Activated gamma-delta T cell (primary cell): ENCODE results near the gene SLC26A9.

Experiments
- DNase-seq: peaks from one replicate; lab custom pipeline; 2025; lab: John Stamatoyannopoulos, UW

The SLC26A9 gene

DNA sequence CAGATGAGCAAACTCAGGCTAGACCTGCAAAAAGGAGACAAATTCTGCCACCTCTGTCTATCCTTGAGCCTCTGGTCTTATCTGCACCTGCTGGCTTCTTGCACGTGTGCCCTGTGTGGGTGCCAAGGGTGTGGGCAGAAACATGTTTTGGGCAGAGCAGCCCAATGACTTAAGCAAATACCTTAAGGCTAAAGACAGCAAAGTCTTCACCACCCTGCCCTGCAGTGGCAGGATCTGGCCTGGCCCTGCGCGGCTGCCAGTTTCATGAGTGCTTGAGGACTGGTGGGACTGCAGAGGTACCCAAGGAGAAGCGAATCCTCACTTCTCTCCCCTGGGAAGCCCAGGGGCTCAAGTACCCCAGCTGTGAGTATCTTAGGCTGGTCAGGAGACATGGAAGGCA, 3.8 kb upstream of the SLC26A9 start:
- DNase-seq, result no peak

DNA sequence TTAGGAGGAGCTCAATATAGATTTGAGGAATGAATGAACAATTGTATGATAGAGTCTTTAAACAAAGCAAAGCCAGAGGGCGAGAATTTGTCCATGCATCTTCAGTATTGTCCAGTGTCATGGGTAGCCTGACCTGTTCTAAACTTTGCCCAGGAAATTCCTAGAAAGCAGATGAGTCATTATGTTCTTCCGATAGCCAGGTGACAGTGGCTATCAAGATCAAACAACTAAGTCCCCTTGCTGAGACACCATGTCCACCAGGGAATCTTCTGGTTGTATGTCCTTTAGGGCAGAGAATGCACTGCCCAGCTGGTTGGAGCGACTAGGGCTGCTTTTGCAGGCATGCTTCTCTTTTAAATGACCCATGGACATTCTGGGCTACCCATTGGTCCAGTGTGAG, 1.8 kb upstream of the SLC26A9 start:
- no peak for DNase-seq

DNA sequence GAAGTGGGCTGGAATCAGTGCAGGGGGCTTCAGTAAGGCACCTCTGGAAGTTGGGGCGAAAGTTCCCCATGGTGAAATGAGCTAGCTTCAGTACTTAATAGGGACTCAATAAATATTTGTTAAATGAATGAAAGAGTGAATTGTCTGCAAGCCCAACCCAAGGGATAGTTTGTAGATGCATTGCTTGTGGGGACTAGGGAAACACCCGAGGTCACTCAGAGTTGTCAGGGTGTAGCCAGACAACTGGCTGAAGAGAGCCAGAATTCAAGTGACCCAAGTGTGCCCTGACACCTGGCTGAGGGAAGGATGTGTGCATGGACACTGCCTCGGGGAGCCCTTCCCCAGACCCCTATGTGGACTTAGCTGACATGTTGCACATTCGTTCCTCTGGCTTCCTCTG, 1.3 kb upstream of the SLC26A9 start:
- DNase-seq, result no peak

DNA sequence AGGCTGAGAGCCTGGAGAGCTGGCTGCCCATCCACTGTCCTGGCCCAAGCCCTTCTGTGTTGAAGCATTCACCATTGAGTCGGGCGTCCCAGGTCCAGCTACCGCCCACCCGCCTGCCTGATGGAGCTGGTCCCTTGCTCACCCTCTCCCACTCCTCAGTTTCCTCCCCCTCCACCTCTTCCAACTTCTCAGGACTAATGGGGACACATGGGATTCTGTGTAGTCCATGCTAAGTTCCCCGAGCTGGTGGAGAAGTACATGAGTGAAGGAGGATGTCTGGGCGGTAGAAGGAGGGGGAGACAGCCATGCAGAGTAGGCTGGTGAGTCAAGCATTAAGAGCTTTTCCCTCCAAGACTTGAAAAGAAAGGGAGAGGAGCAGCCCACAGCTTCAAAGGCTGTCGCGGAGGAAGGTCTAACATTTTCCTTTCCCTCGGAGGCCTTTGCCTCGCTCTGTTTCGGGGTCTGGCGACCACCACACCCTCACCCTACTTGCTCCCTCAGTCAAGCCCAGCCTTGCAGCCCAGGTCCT, 561 bp downstream of the SLC26A9 start:
- no peak for DNase-seq

DNA sequence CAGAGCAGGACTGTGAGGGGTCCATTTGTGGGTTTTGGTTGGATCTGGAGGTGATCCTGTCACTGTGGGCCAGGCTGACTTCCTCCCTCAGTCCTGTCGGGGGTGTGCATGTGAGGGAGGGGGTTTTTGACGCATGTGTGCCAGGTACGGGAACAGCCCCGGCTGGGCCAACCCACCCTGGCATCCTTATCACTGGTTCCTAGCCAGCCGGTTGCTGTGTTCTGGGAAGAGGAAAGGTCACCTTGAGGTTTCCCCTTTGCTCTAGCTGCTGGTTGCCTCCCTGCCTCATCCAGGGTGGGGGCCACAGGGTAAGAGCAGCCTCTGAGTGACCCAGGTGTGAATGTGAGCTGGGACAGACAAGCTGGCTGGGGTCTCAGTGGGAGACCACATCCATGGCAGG, 2.5 kb downstream of the SLC26A9 start:
- no peak for DNase-seq

DNA sequence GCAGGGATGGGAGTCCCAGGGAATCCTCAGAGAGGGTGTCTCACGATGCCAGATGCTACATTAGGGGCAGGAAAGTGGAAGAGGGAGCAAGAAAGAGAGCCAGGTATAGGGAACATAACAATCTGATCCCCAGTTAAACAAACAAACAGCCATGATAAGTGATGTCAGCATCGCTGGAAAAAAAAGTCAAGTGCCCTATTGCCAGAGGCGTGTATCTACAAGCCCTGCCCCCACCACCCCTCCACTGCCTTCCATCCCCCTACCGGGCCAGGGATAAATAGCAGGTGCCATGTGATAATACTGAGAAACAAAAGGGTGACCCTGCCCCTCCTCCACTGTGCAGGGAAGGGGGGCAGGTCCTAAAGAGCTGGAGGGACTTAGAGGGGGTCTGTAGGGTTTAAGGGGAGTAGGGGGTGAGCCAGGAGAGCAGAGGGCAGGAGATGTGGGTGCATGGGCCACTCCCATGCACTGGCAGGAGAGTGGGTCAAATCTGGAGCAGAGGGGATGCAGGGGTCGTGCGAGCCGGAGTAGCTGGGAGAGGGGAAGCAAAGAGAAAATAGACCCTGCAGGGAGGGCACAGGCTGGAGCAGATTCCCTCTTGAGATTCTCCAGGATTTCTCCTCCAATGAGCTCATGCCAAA, 3.4 kb downstream of the SLC26A9 start:
- no peak for DNase-seq

DNA sequence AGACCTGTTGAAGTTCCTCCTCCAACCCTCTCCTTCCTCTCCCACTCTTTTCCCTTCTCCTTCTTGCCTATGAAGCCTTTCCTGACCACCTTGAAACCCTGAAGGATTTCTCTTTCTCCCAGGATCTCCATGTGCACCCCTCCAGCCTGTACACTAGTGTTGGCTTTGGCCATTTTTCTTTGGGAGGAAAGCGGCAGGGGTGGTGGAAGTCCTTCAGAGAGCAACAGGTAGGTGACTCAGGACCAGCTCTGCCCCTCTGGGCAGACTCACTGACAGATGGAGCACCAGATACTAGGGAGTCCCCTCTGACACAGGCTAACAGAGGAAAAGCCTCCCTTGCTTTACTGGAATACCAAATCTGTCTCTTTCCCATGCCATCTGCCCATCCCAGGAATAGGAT, 4.6 kb downstream of the SLC26A9 start:
- no peak for DNase-seq

DNA sequence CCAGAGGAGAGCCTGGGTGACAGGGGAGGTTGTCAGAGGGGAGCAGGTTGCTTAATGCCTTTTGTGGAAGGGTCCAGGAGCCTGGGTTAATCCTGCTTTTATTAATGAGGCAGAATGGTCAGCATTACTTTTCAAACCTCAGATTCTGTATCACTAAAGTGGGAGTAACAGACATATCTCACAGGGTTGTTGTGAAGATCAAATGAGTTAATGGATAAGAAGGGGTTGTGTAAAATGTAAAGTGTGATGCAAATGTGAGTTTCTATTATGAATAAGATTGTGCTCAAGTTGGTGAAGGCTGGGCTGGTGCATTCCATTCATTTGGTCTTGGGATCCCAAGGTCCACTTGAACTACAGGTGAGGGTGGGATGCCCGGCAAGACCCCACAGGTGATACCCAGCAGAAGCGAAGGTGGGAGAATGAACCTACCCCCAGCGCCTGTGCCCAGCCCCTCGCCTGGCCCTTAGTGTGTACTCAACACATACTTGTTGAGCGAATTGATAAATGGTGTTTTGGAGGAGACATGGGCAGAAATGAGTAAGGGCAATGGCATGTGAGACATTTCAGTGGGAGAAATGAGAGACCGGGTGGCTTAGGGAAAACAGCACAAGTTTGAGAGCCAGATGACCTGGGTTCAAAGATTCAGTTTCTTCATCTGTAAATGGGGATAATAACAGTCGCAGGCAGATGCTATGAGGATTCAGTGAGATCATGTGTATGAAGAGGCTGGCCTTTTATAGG, 6.2 kb downstream of the SLC26A9 start:
- DNase-seq, result no peak

DNA sequence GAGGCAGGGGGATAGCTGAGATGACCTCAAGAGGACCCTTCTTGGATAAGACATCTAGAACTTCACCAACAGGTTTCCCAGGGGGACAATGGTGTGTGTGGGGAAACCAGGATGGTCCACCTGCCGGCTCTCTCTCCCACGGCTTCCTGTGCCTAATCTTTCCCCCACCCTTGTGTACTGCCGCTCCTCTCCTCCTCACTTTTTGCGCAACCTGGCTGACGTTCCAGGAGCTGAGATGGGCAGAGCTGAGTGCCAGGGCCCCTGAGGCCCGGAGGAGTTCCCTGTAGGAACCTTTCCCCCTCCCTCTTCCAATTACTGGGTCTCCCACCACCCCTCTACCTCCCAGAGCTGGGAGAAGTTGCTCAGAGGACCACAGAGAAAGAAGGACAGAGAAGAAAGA, 6.9 kb downstream of the SLC26A9 start:
- no peak for DNase-seq

DNA sequence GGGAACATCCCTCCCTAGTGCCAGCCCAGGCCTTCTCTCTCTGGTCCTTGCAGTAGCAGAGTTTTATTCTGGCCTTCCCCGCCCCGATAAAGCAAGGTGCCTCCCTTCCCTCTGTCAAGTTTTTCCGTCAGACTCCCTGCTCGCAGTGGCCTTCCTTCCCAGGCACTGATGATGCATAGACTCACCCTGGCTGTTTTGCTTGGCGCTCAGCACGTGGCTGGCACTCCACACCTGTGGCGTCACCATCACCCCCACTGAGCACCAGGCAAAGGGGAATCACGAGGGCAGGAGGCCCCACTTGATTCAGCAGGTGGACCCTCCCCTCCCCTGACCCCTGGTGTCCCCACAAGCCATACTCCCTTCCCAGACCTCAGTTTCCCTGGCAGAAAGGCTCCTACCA, 7.4 kb downstream of the SLC26A9 start:
- no peak for DNase-seq

DNA sequence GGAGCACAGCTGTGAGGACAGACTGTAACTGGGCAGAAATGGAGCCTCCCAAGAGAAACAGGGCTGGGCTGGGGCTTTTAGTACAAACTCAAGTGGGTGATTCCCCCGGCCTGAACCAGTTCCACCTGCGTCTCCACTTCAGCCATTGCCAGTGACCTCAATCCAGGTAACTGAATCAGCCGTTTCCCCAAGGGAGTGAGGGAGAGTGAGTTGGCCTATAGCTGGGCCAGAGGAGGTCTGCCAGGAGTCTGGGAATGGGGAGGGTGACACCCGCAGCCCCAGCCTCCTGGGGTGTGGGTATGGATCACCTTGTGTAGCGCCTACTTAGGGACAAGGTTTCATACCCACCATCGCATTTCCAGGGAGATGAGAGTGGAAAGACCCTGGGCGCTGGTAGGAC, 8.5 kb downstream of the SLC26A9 start:
- DNase-seq, result no peak

DNA sequence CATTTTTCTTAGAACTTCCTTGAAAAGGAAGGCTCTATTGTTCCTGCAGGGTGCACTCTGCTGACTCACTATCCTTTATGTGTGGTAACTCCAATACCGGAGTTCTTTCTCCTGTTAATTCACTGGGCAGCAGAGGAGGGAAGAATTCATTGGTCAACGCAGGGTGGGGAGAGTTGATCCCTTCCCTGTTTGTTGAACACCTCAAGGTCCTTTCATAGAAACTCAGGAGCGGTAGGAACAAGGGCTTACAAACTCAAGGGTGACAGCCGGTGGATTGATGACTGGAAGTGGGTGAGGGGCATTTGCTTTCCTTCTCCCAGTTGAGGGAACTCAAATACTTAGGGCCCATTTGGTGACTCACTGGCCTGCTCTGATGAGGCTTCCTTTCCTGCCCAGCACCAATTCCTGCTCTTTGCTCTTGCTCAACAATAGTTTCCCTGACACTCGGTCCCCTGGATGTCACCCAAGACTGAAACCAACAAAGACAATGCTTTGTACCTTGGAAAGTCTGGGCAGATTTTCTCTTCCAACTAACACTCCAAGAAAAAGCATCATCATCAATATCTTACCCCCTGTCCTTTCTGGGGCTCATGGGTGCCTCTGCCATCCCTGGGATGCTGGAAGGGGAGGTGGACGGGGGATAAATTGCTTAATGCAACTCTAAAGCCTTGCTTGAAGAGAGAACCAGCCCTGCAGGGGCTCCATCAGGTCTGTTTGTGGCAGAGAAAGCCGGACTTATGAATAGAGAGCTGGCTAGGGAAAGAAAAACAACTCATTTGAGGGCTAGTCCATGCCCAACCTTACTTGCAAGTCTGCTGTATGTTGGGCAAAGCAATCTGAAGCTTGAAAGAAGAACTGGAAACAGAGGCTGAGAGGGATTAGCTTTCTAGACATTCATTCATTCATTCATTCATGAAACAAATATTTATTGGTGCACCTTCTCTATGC, 9.3 kb downstream of the SLC26A9 start:
- DNase-seq, result no peak

DNA sequence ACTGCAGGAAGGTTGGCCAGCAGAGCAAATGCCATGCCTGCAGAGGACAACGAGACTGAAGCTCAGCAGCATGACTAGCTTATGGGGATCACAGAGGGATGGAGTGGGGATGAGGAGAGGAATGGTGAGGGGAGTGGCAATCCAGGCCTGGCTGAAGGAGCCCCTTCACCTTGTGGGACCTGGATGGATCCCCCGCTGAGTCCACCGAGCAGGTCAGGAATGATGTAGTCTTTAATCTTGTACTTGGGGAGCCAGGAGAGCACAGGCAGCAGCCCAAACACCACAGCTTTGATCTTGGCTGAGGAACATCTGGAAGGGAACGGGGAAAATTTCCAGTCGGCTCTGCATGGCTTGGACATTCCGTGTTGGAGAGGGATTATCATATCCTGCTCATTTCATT, 10.5 kb downstream of the SLC26A9 start:
- DNase-seq, result no peak

DNA sequence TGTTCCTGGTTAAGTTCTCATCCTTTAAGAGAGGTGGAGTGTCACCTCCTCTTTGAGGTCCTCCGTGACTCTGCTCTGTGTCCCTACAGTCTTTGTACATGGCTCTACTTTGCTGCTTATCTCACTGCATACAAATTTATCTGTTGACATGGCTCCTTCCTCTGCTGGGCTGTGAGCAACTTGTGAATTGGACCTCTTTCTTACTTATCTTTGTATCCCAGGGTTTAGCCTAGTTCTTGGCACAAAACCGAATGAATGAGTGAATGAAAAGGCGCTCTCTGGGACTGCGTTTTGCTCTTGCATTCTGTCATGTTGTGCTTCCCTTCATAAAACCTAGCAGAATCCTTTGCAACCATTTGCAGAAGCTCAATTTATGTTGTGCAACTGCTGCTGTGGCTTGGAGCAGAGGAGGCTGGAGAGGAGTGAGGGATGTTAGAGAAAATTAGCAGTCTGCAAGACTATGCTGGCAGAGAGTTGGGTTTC, 12.4 kb downstream of the SLC26A9 start:
- DNase-seq, result no peak

DNA sequence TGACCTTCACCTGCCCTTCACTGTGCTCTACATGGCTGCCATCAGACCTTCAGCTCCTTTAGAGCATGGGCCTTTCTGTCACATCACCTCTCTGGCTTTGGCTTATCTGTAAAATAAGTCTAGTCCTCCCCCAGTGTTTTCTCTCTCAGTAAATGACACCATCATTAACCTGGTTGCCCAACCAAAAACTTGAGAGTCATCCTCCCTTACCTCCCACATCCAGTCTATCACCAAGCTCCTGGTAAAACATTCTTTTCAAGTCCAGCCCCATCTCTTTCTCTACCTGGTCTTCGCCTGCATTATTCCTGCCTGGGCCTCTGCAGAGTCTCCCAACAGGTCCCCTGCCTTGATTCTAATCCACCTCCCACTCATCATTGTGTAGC, 13.1 kb downstream of the SLC26A9 start:
- no peak for DNase-seq

DNA sequence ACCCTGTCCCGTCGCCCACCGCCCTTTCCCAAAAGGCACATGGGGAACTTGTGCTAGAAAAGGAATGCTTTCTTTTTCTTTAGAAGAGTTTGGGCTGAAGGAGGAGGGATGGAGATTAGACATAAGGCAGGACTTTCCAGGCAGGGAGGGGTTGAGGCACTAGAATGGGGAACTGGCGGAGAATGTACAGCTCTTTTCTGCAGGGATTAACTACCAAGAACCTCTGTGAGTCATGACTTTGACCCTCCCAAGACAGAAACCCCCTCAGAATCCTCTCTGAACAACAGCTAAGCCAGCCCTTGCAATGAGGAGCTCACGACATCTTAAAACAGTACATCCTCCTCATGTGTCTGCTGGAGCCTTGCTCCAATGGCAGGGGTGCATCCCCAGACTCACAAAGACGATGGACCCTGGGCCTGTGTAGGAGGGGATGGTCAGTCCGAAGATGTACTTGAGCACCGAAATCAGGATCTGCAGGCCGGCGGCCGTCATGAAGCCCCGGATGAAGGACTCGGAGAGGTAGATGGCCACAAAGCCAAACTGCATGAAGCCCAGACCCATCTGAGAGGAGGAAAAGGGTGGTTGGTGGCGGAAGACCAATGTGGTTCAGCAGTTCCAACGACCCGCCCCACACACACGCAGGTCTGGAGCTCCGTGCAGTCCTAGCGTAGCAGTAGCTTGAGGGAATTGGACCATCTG, 13.6 kb downstream of the SLC26A9 start:
- no peak for DNase-seq

DNA sequence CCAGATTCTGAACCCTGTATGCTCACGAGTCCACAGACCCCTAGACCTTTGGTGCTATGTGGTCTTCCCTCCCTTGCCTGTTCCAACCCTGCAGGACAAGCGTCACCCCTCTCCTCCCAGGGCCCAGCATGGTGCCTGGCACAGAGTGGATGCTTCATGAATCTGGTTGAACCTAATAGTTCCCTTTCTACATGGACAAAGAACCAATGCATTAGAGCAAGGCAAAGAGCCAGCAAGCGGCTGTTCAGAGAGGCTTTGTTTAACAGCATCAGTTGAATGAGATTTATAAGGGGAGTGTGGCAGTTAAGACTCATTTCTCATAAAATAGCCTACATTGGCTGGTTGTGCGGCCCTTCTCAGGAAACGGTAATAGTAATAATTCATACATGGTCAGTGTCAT, 14.9 kb downstream of the SLC26A9 start:
- DNase-seq, result no peak

DNA sequence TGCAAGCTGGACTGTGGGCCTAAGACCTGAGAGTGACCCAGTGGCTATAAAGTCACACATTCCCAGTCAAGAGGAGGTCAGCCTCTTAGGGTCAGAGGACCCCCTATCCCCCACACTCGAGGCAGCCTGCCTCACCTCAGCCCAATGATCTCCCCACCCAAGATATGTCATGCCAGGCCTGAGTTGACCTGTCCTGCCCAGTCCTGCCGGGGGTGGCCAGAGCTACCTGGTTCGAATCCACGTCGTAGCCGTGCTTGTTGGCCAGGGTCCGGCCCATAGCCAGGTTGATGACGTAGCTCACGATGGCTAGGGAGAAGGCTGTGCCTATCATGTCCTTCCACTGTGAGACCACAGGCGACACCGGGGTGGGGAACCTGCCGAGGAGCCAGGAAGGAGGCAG, 15.6 kb downstream of the SLC26A9 start:
- no peak for DNase-seq

DNA sequence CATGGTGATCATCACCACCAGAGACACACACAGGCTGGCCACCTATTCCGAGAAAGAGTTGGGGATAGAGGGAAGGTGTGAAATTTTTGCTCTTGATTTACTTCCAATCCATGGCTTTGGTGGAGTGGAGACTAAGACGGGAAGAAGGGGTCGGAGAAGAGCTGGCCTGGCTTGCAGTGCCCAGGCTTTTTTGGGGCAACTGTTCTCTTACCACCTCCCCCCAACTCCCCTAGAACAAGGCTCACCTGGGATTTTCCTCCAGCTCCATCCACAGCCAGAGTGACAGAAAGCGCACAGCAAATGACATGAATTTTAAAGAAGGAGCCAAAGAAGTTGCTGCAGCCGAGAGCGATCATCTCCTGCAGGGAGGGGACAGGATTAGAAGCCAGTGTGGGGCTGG, 16.0 kb downstream of the SLC26A9 start:
- no peak for DNase-seq

DNA sequence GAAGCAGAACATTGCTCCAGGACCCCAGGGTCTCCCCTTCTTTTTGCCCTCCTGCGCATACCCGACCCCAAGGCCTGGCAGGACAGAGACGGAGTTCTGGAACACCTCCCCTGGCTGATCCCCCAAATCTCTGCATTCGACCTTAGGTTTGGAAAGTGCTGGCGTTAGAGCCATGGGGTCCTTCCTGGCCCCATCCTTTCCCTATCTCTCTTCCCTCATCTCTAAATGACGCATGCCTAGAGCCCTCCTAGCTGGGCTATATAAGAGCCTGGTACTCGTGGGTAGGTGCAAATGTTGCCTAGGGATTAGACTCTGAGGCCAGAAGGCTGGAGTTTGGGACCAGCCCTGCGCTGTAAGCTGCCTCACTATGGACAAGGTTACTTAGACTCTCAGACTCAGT, 16.6 kb downstream of the SLC26A9 start:
- no peak for DNase-seq

DNA sequence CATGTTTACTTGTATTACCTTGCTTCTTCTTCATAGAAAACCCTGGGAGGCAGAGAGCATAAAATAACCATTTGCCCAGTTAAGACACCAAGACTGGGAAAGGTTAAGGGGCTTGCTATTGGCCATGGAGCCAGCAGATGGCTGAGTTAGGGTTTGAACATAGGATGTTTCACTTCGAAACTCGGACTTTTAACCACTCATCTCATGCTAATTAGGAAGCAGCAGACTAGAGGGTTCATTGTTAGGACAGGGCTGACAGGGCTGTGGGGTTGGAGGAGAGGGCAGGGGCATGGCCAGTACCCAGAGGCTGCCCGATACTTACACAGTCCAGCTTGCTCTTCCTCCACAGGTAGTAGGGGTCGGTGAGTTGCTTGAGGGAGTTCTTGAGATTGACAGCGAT, 17.0 kb downstream of the SLC26A9 start:
- DNase-seq, result no peak

DNA sequence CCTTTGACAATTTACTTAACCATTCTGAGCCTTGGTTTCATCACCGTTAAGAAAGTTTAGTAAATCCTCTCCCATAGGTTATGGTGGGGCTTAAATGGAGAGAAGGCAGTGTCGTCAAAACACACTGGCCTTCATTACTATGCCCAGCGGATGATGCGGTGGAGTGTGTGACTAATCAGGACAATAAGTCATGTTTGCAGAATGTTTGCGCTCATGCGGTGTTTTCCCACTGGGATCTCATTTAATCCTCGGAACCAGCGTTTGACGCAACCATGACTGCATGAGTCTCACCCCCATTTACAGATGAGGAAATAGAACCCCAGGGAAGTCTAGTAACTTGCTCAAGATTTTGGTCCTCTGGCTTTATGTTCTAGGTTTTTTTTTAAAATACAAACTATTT, 17.5 kb downstream of the SLC26A9 start:
- DNase-seq, result no peak
